Keratinocyte (primary cell): Measurements from ENCODE around the gene SRRD.
"Not testable (repeated sequence)": the region's sequence is repeated elsewhere in the genome, so short reads cannot be mapped to it uniquely, and the experiment has no call there.

Experiments
- EZH2 ChIP-seq: IDR thresholded peaks from one replicate; pipeline ENCODE4 v1.6.1; 2012; ENCODE audit warnings: inconsistent platforms, mild to moderate bottlenecking, low read length, moderate library complexity
- TF ChIP-seq, protein P1 (sequence below), 3 experiments: IDR thresholded peaks in 1 of 3; conservative IDR thresholded peaks in 1 of 3; optimal IDR thresholded peaks in 1 of 3; 2 replicates in 2 of 3; 3 replicates in 1 of 3; pipeline versions ENCODE3 to v1.5.1; 2011; ENCODE audit warnings: low read length in 3 of 3, mild to moderate bottlenecking in 3 of 3, moderate library complexity in 2 of 3, control low read depth in 1 of 3, inconsistent platforms in 1 of 3; ENCODE audit not compliant: insufficient read depth in 2 of 3; ENCODE audit errors: extremely low read depth in 1 of 3

DNA sequence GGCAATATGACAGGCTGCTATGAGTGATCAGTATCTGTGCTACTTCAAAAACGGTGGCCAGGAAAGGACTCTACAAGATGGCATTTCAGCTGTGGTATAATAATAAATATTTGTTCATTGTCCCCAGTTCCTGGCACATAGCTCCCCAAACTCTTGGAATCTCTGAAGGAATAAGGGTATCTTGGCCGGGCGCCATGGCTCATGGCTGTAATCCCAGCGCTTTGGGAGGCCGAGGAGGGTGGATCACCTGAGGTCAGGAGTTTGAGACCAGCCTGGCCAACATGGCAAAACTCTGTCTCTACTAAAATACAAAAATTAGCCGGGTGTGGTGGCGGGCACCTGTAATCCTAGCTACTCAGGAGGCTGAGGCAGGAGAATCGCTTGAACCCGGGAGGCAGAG, 44.8 kb downstream of the SRRD start:
- TF ChIP-seq, protein P1, sequence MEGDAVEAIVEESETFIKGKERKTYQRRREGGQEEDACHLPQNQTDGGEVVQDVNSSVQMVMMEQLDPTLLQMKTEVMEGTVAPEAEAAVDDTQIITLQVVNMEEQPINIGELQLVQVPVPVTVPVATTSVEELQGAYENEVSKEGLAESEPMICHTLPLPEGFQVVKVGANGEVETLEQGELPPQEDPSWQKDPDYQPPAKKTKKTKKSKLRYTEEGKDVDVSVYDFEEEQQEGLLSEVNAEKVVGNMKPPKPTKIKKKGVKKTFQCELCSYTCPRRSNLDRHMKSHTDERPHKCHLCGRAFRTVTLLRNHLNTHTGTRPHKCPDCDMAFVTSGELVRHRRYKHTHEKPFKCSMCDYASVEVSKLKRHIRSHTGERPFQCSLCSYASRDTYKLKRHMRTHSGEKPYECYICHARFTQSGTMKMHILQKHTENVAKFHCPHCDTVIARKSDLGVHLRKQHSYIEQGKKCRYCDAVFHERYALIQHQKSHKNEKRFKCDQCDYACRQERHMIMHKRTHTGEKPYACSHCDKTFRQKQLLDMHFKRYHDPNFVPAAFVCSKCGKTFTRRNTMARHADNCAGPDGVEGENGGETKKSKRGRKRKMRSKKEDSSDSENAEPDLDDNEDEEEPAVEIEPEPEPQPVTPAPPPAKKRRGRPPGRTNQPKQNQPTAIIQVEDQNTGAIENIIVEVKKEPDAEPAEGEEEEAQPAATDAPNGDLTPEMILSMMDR (optimal IDR thresholded peaks at IDR 0.05 in 1 of 3, IDR thresholded peaks at IDR 0.05 in 1 of 3, conservative IDR thresholded peaks at IDR 0.05 in 1 of 3; ENCODE audit: extremely low read depth in 1 of 3, insufficient read depth in 2 of 3, low read length in 3 of 3): not testable (repeated sequence)
- not testable (repeated sequence) for TF ChIP-seq EZH2
